Heart right ventricle (tissue), 16 donors: ENCODE data around the gene ETNPPL. TPM values are rescaled to one million over a fixed set of nuclear protein-coding genes. Genes with fewer than 3 reads are reported as not detected.

Source experiments
- ATAC-seq, 8 donors: fragments of 200-7000 bp; cut with Tn5 transposase; one replicate each; pipeline ENCODE4 v1.9.1; 2020; ENCODE audit warnings: mild to moderate bottlenecking in 8 of 8, moderate library complexity in 8 of 8, moderate number of reproducible peaks in 1 of 8
- DNase-seq, 2 donors: peaks; one replicate each; pipeline ENCODE4 v3.0.0-alpha.2; 2020
- H3K27ac ChIP-seq, 10 donors: fragments of 200-600 bp; sonication (generic) in 2 of 10; one replicate each; pipeline versions ENCODE4 v1.5.0 to v1.8.0; 2020 to 2022; ENCODE audit warnings: mild to moderate bottlenecking in 3 of 10
- H3K27me3 ChIP-seq, 7 donors: fragments of 200-600 bp; one replicate each; pipeline ENCODE4 v1.8.0; 2021 to 2022; ENCODE audit warnings: mild to moderate bottlenecking in 2 of 7
- H3K36me3 ChIP-seq, 9 donors: fragments of 200-600 bp; sonication (generic) in 1 of 9; one replicate each; pipeline versions ENCODE4 v1.5.0 to v1.8.0; 2020 to 2022; ENCODE audit warnings: mild to moderate bottlenecking in 2 of 9
- H3K4me1 ChIP-seq, 9 donors: fragments of 200-600 bp; sonication (generic) in 1 of 9; one replicate each; pipeline versions ENCODE4 v1.5.0 to v1.8.0; 2020 to 2022; ENCODE audit warnings: mild to moderate bottlenecking in 4 of 9
- H3K4me3 ChIP-seq, 10 donors: fragments of 200-600 bp; sonication (generic) in 2 of 10; one replicate each; pipeline versions ENCODE4 v1.5.0 to v1.8.0; 2020 to 2022; ENCODE audit warnings: mild to moderate bottlenecking in 7 of 10, moderate library complexity in 2 of 10
- H3K9me3 ChIP-seq, 11 donors: fragments of 200-600 bp in 10 of 11; sonication (generic) in 2 of 11; one replicate each; pipeline versions ENCODE4 v1.5.0 to v1.8.0; 2013 to 2022; ENCODE audit warnings: mild to moderate bottlenecking in 2 of 11, control low read depth in 1 of 11, moderate library complexity in 1 of 11
- WGBS, 2 donors: extraction: QIAGEN DNeasy Blood & Tissue Kit; methylation state at CpG; one replicate each; pipeline ENCODE4 v1.1.7; 2013; ENCODE audit warnings: inconsistent platforms in 1 of 2; 5-methylcytosine and 5-hydroxymethylcytosine counted together
- intact Hi-C, 10 donors: fragments of 100-400 bp; cut with DNase I; formaldehyde crosslinking; loops; one replicate each; pipeline versions ENCODE4 v1.11.1 to v1.14.2; 2022
- polyA plus RNA-seq, 2 donors: library from polyadenylated mRNA; stranded (reverse); fragments of 200-250 nt; gene quantifications; one replicate each; pipeline ENCODE4 v1.2.3, GENCODE V29; 2013
- total RNA-seq, 10 donors: library from RNA; stranded (reverse); fragmentation: NEBNext Ultra II Directional in 3 of 10; extraction: Animal tissue kit (Norgen Biotek cat#: 25700) in 3 of 10; gene quantifications; one replicate each; pipeline versions ENCODE4 v1.2.1 to v1.2.4, GENCODE V29; 2021 to 2023
- TF ChIP-seq, protein P1 (sequence below), 9 donors: fragments of 200-600 bp; sonication (generic) in 2 of 9; IDR thresholded peaks; one replicate each; pipeline versions ENCODE4 v1.5.0 to v1.8.0; 2021 to 2022; ENCODE audit warnings: antibody characterized with exemption in 9 of 9, mild to moderate bottlenecking in 5 of 9, moderate library complexity in 1 of 9
- donor health status: Arrhythmogenic right ventricular cardiomyopathy.
- donor health status: ischemic (EF 13 %, LVEDD 7.1; RV severe dilation, severe dysfunction).
- donor health status: healthy with polysubstance abuse.
- donor health status: DM: no; HTN: yes; CAD: no.
- donor health status: DM: no; HTN: no; CAD: no.
- donor health status: ischemic (EF 25% LVEDD 6.9; RV normal size, moderate dysfunction).
- donor health status: ischemic (EF 25% LVEDD 5.7; RV mildly dilated, moderate dysfunction).
- donor health status: healthy.
- donor health status: DM: yes; HTN: yes; CAD: no.
- donor health status: Ischemic cardiomyopathy.
- donor health status: ischemic (EF 35%, LVEDD 5.7; RV mildly dilated, moderate dysfunction).
- donor health status: nonischemic (EF 11% LVEDD 7.7; RV severe dilation, severe dysfunction).
- donor health status: DM: yes; HTN: yes; CAD: no.
- donor health status: PGD.
- donor health status: ischemic (EF 29% LVEDD 5.4; RV normal size, mild dysfunction).
- donor health status: nonischemic (EF 23%, LVEDD 6.1; RV moderate dilation, normal function).

ETNPPL gene
- total and polyA plus RNA-seq, 12 donors: 1.9 to 45.8 (median 5.4) TPM

- peaks cover 0 to 9% (median 0%) of the 10 kb centered on the region in 11 donors for H3K9me3 ChIP-seq
- H3K36me3 ChIP-seq: no peaks in the 10 kb centered on the region
- DNase-seq (no peak), ATAC-seq (peak in 1 of 8 donors; percentile 38)
- 92 to 96% methylated on average over 4 of the region's 4 CpGs for WGBS, 2 donors
- no peak overlapping the region for H3K4me3 ChIP-seq
- intact Hi-C loops: no loop called here
- no peak overlapping the region for H3K27ac ChIP-seq
- H3K27me3 ChIP-seq: peaks cover 0 to 55% (median 13%) of the 10 kb centered on the region in 7 donors
- TF ChIP-seq, protein P1, sequence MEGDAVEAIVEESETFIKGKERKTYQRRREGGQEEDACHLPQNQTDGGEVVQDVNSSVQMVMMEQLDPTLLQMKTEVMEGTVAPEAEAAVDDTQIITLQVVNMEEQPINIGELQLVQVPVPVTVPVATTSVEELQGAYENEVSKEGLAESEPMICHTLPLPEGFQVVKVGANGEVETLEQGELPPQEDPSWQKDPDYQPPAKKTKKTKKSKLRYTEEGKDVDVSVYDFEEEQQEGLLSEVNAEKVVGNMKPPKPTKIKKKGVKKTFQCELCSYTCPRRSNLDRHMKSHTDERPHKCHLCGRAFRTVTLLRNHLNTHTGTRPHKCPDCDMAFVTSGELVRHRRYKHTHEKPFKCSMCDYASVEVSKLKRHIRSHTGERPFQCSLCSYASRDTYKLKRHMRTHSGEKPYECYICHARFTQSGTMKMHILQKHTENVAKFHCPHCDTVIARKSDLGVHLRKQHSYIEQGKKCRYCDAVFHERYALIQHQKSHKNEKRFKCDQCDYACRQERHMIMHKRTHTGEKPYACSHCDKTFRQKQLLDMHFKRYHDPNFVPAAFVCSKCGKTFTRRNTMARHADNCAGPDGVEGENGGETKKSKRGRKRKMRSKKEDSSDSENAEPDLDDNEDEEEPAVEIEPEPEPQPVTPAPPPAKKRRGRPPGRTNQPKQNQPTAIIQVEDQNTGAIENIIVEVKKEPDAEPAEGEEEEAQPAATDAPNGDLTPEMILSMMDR (IDR thresholded peaks at IDR 0.05): no peak
- peaks cover 0 to 18% (median 11%) of the 10 kb centered on the region in 9 donors for H3K4me1 ChIP-seq
Observed at GRCh38 chr4:108763986-108764385, 1.1 kb upstream of the ETNPPL start.

- TF ChIP-seq, protein P1 (IDR thresholded peaks at IDR 0.05): no peak
- WGBS, 2 donors: 13 to 17% methylated on average over 11 of the region's 11 CpGs
- Histone ChIP-seq H3K4me1 (peaks cover 0 to 18% (median 11%) of the 10 kb centered on the region in 9 donors), H3K27me3 (peaks cover 0 to 56% (median 13%) of the 10 kb centered on the region in 7 donors), H3K27ac (peak overlapping the region in 2 of 10 donors; percentile 31 to 65), H3K36me3 (no peaks in the 10 kb centered on the region), H3K9me3 (peaks cover 0 to 9% (median 0%) of the 10 kb centered on the region in 11 donors), H3K4me3 (peak overlapping the region; percentile 39 to 65 (median 60))
- intact Hi-C loops: no loop called here
- peak in 6 of 8 donors; percentile 16 to 60 (median 39) for ATAC-seq
- DNase-seq: no peak
Observed at GRCh38 chr4:108763226-108763593, 357 bp upstream of the ETNPPL start.

GRCh38 chr4:108758498-108758897, 4.4 kb downstream of the ETNPPL start:
- WGBS, 2 donors: 92 to 98% methylated on average over 9 of the region's 9 CpGs
- intact Hi-C loops: no loop called here
- ATAC-seq (no peak), DNase-seq (no peak)
- Histone ChIP-seq H3K4me3 (no peak overlapping the region), H3K27me3 (peaks cover 0 to 40% (median 13%) of the 10 kb centered on the region in 7 donors), H3K36me3 (no peaks in the 10 kb centered on the region), H3K9me3 (no peaks in the 10 kb centered on the region), H3K27ac (no peak overlapping the region), H3K4me1 (peaks cover 0 to 18% (median 11%) of the 10 kb centered on the region in 9 donors)
- TF ChIP-seq, protein P1 (IDR thresholded peaks at IDR 0.05): no peak

- H3K27me3 ChIP-seq: peaks cover 0 to 10% (median 0%) of the 10 kb centered on the region in 7 donors
- no peak overlapping the region for H3K27ac ChIP-seq
- ATAC-seq: no peak
- intact Hi-C loops: no loop called here
- H3K4me3 ChIP-seq: no peak overlapping the region
- no peaks in the 10 kb centered on the region for H3K9me3 ChIP-seq
- no peaks in the 10 kb centered on the region for H3K4me1 ChIP-seq
- TF ChIP-seq, protein P1 (IDR thresholded peaks at IDR 0.05): no peak
- no peaks in the 10 kb centered on the region for H3K36me3 ChIP-seq
- no peak for DNase-seq
Observed at GRCh38 chr4:108754327-108754726, 8.5 kb downstream of the ETNPPL start.
